HepG2 (cell line): ENCODE measurements around the gene SAMD10. TPM values are rescaled to one million over a fixed set of nuclear protein-coding genes. Genes with fewer than 3 reads are reported as not detected.

Experiments used
- E2F2 ChIP-seq: sonication (generic); formaldehyde crosslinking; IDR thresholded peaks from 2 replicates; pipeline ENCODE4 v1.4.0; 2020; ENCODE audit warnings: missing genetic modification reagents, borderline replicate concordance
- ERF ChIP-seq: IDR thresholded peaks from 2 replicates; pipeline ENCODE4 v1.6.1; 2018; ENCODE audit warnings: missing biosample characterization, missing genetic modification reagents
- FOXK1 ChIP-seq: sonication (generic); formaldehyde crosslinking; IDR thresholded peaks from 2 replicates; pipeline ENCODE4 v1.4.0; 2020; ENCODE audit warnings: low read depth, missing genetic modification reagents, borderline replicate concordance
- HNRNPK ChIP-seq: fragments of 200-400 bp; formaldehyde crosslinking; IDR thresholded peaks from 2 replicates; pipeline ENCODE4 v1.6.1; 2018; ENCODE audit warnings: low read length, low read depth, moderate library complexity, mild to moderate bottlenecking; ENCODE audit not compliant: poor library complexity, severe bottlenecking
- ISX ChIP-seq: sonication (generic); formaldehyde crosslinking; conservative IDR thresholded peaks from 2 replicates; pipeline ENCODE4 v1.5.0; 2020; ENCODE audit warnings: missing genetic modification reagents
- KLF13 ChIP-seq: sonication (generic); formaldehyde crosslinking; IDR thresholded peaks from 2 replicates; pipeline ENCODE4 v1.4.0; 2020; ENCODE audit warnings: mild to moderate bottlenecking, missing genetic modification reagents
- PHB2 ChIP-seq: fragments of 450-650 bp; IDR thresholded peaks from 2 replicates; pipeline ENCODE4 v1.6.1; 2018; ENCODE audit not compliant: partially characterized antibody
- SCMH1 ChIP-seq: sonication (generic); formaldehyde crosslinking; IDR thresholded peaks from 2 replicates; pipeline ENCODE4 v1.9.0; 2021; ENCODE audit warnings: missing genetic modification reagents, mild to moderate bottlenecking, borderline replicate concordance
- ZBTB34 ChIP-seq: sonication (generic); formaldehyde crosslinking; IDR thresholded peaks from 2 replicates; pipeline ENCODE4 v1.8.0; 2022; ENCODE audit warnings: mild to moderate bottlenecking, missing genetic modification reagents
- ZFP1 ChIP-seq: IDR thresholded peaks from 2 replicates; pipeline ENCODE4 v1.6.1; 2016
- ZFX ChIP-seq: sonication (generic); formaldehyde crosslinking; IDR thresholded peaks from 2 replicates; pipeline ENCODE4 v1.4.0; 2020; ENCODE audit warnings: mild to moderate bottlenecking, low read depth, missing genetic modification reagents, moderate library complexity
- ZNF441 ChIP-seq: sonication (generic); formaldehyde crosslinking; IDR thresholded peaks from 2 replicates; pipeline ENCODE4 v1.7.0; 2021; ENCODE audit warnings: missing genetic modification reagents, borderline replicate concordance
- ZSCAN30 ChIP-seq: sonication (generic); formaldehyde crosslinking; IDR thresholded peaks from 2 replicates; pipeline ENCODE4 v1.5.0; 2020; ENCODE audit warnings: mild to moderate bottlenecking, missing genetic modification reagents
- polyA plus RNA-seq, 8 experiments: library from polyadenylated mRNA; depleted of rRNA in 3 of 8; stranded (reverse) in 7 of 8; unstranded in 1 of 8; fragments of >200 nt; fragmentation: Illumina TruSeq in 4 of 8; extraction: Trizol in 4 of 8; gene quantifications; 2 replicates each; pipeline versions ENCODE4 v1.2.1 to v1.2.3, GENCODE V29; 2011 to 2016; ENCODE audit warnings: low read depth in 4 of 8, missing spikeins in 1 of 8, mixed read lengths in 1 of 8; ENCODE audit not compliant: insufficient read depth in 1 of 8
- total RNA-seq, 5 experiments: library from RNA; depleted of rRNA; stranded (reverse); fragments of >200 nt; fragmentation: Illumina TruSeq; extraction: Trizol; gene quantifications; 2 replicates each; pipeline ENCODE4 v1.2.3, GENCODE V29; 2016; ENCODE audit warnings: low read depth in 1 of 5
- TF ChIP-seq, protein P1 (sequence below): sonication (generic); formaldehyde crosslinking; conservative IDR thresholded peaks from 2 replicates; pipeline ENCODE4 v1.4.0; 2020; ENCODE audit warnings: missing genetic modification reagents
- TF ChIP-seq, protein P2 (sequence below): sonication (generic); formaldehyde crosslinking; IDR thresholded peaks from 2 replicates; pipeline ENCODE4 v1.8.0; 2022; ENCODE audit warnings: missing genetic modification reagents, mild to moderate bottlenecking, inconsistent platforms, borderline replicate concordance
- TF ChIP-seq, protein P3 (sequence below): sonication (generic); formaldehyde crosslinking; IDR thresholded peaks from 2 replicates; pipeline ENCODE4 v1.4.0; 2020; ENCODE audit warnings: mild to moderate bottlenecking, missing genetic modification reagents
- TF ChIP-seq, protein P4 (sequence below), 2 experiments: sonication (generic) in 1 of 2; formaldehyde crosslinking in 1 of 2; IDR thresholded peaks; 2 replicates each; pipeline versions ENCODE4 v1.5.1 to v1.6.1; 2011 to 2020; ENCODE audit warnings: borderline replicate concordance in 1 of 2, low read depth in 1 of 2, low read length in 1 of 2, mild to moderate bottlenecking in 1 of 2, missing genetic modification reagents in 1 of 2, moderate library complexity in 1 of 2

SAMD10 gene
- total and polyA plus RNA-seq, 2 of the 13 experiments (the other 11 are each of a cell fraction or from before 2014, with no cell fraction given) = 6.1 to 11.0 TPM

DNA sequence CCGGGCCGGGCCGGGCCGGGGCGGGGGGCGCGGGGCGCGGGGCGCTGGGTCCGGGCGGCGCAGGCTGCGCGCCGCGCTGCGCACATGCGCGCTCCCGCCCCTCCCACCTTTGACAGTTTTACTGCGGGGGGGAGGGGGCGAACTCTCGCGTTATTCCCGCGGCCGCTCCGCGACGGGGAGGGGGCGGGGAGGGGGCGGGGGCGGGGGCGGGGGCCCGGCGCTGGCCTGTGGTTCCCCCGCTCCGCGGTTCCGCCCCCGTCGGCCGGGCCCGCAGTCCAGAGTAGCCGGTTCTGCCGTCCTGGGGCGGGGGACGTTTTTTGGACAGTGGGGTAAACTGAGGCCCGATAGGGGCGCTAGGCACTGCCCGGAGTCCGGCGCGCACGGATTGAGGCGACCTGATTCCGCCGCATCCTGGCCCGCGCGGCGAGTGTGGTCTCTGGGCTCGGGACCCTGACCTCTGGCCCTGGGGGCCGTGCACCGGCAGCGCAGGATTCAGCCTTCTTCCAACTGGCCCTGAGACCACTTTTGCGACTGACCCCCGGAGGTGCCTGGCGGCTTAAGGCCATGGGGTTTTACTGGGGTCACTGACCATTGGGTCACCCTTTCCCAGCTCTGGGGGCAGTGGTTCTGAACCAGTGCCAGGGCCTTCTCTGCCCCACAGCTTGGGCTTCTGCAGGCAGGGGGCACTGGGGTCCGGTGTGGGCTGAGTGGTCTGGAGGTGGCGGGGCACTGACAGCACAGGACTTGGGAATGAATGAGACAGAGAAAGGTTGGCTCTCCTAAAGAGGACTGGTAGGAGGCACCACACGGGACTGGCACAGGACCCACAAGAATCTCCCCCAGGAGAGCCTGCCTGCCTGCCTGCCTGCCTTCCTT lies 9.4 kb downstream of the SAMD10 start, which contains the start of gene ZNF512B (continued):
- TF ChIP-seq ZBTB34 (no peak), SCMH1 (CRISPR knock-in tag) (no peak), ZFP1 (CRISPR knock-in tag) (no peak), E2F2 (CRISPR knock-in tag) (no peak), ZFX (peak; percentile 73), ZNF441 (no peak), KLF13 (CRISPR knock-in tag) (peak; percentile 47; the same call in 1 of the 2 replicates), ISX (CRISPR knock-in tag) (no peak), FOXK1 (CRISPR knock-in tag) (no peak), ZSCAN30 (no peak), PHB2 (no peak), HNRNPK (peak; percentile 93), ERF (CRISPR knock-in tag) (0 out of 2 replicates have a peak, but pooled peaks have one; percentile 58)
- TF ChIP-seq, protein P1, sequence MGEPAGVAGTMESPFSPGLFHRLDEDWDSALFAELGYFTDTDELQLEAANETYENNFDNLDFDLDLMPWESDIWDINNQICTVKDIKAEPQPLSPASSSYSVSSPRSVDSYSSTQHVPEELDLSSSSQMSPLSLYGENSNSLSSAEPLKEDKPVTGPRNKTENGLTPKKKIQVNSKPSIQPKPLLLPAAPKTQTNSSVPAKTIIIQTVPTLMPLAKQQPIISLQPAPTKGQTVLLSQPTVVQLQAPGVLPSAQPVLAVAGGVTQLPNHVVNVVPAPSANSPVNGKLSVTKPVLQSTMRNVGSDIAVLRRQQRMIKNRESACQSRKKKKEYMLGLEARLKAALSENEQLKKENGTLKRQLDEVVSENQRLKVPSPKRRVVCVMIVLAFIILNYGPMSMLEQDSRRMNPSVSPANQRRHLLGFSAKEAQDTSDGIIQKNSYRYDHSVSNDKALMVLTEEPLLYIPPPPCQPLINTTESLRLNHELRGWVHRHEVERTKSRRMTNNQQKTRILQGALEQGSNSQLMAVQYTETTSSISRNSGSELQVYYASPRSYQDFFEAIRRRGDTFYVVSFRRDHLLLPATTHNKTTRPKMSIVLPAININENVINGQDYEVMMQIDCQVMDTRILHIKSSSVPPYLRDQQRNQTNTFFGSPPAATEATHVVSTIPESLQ (CRISPR knock-in tag) = no peak
- TF ChIP-seq, protein P2, sequence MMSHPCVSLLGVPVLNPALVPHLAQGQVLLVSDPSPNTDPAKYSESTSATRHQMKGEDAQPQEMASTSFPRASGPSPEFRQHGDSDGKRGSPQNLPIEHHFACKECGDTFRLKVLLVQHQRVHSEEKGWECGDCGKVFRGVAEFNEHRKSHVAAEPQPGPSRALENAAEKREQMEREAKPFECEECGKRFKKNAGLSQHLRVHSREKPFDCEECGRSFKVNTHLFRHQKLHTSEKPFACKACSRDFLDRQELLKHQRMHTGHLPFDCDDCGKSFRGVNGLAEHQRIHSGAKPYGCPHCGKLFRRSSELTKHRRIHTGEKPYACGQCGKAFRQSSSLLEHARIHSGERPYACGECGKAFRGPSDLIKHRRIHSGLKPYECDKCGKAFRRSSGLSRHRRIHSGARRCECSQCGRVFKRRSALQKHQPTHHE (CRISPR knock-in tag) = no peak
- TF ChIP-seq, protein P3, sequence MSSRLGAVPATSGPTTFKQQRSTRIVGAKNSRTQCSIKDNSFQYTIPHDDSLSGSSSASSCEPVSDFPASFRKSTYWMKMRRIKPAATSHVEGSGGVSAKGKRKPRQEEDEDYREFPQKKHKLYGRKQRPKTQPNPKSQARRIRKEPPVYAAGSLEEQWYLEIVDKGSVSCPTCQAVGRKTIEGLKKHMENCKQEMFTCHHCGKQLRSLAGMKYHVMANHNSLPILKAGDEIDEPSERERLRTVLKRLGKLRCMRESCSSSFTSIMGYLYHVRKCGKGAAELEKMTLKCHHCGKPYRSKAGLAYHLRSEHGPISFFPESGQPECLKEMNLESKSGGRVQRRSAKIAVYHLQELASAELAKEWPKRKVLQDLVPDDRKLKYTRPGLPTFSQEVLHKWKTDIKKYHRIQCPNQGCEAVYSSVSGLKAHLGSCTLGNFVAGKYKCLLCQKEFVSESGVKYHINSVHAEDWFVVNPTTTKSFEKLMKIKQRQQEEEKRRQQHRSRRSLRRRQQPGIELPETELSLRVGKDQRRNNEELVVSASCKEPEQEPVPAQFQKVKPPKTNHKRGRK (CRISPR knock-in tag) = peak; percentile 100
- TF ChIP-seq, protein P4, sequence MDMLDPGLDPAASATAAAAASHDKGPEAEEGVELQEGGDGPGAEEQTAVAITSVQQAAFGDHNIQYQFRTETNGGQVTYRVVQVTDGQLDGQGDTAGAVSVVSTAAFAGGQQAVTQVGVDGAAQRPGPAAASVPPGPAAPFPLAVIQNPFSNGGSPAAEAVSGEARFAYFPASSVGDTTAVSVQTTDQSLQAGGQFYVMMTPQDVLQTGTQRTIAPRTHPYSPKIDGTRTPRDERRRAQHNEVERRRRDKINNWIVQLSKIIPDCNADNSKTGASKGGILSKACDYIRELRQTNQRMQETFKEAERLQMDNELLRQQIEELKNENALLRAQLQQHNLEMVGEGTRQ (IDR thresholded peaks at IDR 0.05; ENCODE audit: low read depth, low read length) = no peak
- TF ChIP-seq, protein P4 (CRISPR knock-in tag; IDR thresholded peaks at IDR 0.05; ENCODE audit: borderline replicate concordance) = no peak
